Inferior parietal cortex (tissue), 1 donor: Measurements from ENCODE around the gene NAPSA.
"Not testable (repeated sequence)": the region's sequence is repeated elsewhere in the genome, so short reads cannot be mapped to it uniquely, and the experiment has no call there.

Experiments
- DNase-seq: peaks from one replicate; pipeline ENCODE4 v3.0.0-alpha.2; 2016; ENCODE audit errors: extremely low spot score

The NAPSA gene

DNA sequence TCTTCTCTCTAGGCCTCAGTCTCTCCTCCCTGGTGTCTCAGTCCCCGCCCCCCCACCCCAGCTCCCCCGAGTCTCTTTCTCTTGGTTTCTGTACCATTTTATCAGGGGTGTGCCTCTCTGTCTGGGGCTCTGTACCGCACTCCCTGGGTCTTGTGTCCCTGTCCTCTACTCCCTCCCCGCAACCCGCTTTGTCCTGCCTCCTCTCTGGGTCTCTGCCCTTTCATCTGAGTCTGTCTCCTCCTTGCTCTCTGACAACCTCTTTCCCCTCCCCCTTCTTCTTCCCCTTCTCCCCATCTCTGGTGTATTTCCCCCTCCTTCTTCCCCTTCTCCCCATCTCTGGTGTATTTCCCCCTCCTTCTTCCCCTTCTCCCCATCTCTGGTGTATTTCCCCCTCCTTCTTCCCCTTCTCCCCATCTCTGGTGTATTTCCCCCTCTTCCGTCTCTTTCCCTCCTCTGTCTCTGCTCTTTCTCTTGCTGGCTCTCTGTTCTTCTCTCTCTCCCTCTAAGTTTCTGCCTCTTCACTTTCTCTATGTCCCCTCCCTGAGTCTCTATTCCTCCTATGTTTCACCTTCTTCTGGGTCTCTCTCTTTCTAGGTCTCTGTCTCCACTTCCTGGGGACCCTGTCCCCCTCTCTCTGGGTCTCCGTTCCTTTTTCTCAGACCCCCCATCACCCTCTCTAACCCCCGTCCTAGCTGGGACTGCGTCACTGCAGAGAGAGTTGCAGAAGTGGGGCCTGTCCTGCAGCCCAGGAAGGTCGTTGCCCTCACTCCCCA lies 34.0 kb downstream of the NAPSA start:
- DNase-seq = no peak

GRCh38 chr19:50330365-50331078 lies 34.9 kb downstream of the NAPSA start:
- DNase-seq = peak; percentile 77

DNA sequence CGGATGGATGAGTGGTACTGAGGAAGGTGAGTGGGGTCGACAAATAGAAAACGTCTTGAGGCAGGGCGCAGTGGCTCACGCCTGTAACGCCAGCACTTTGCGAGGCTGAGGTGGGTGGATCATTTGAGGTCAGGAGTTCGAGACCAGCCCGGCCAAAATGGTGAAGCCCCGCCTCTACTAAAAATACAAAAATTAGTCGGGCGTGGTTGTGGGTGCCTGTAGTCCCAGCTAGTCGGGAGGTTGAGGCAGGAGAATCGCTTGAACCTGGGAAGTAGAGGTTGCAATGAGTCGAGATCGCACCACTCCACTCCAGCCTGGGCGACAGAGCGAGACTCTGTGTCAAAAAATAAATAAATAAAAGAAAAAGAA lies 35.5 kb downstream of the NAPSA start:
- not testable (repeated sequence) for DNase-seq

GRCh38 chr19:50329146-50329925 lies 36.1 kb downstream of the NAPSA start, which contains the start of gene KCNC3:
Gene KCNC3, minus strand, starts transcription at chr19:50329377. Its CDS starts 295 bp downstream, at chr19:50329082.
- DNase-seq = peak; percentile 93

- DNase-seq = no peak
Measured at GRCh38 chr19:50328873-50329145, 36.6 kb downstream of the NAPSA start.

- DNase-seq = no peak
Measured at GRCh38 chr19:50328224-50328872, 37.1 kb downstream of the NAPSA start.

DNA sequence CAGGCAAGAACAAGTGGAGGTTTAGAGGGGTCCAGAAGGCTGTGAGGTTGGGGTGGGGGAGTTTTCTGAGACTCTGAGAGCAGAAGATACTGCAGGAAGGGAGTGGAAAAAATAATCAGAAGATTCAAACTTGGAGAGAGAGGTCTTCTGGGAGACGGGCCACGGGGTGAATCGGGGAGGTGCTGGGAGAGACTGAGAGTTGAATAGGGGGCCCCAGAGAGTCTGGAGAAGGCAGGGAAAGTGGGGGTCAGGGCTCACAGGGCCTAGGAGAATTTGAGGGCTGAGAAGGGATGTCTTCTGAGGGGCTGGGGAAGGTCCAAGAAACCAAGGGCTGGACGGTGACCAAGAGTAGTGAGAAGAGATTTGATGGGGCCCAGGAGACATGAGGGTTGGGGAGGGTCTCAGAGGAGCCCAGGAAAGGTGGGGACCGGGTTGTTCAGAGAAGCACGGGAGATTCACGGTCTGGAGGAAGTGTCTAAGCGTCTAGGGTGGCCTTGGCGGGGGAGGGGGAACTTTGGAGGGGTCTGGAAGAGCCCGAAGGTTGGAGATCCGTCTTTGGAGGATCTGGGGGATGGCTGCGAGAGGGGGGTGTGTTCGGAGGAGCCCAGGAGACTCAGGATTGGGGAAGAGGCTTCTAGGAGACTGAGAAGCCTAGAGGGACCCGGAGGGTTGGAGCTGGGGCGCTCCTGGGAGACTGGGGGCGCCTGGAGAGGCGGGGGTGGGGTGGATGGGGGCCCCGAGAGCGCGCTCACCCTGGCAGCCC lies 37.8 kb downstream of the NAPSA start:
- no peak for DNase-seq

- DNase-seq = no peak
Measured at GRCh38 chr19:50327013-50327412, 38.4 kb downstream of the NAPSA start.

- no peak for DNase-seq
Measured at GRCh38 chr19:50326101-50326664, 39.3 kb downstream of the NAPSA start.

DNA sequence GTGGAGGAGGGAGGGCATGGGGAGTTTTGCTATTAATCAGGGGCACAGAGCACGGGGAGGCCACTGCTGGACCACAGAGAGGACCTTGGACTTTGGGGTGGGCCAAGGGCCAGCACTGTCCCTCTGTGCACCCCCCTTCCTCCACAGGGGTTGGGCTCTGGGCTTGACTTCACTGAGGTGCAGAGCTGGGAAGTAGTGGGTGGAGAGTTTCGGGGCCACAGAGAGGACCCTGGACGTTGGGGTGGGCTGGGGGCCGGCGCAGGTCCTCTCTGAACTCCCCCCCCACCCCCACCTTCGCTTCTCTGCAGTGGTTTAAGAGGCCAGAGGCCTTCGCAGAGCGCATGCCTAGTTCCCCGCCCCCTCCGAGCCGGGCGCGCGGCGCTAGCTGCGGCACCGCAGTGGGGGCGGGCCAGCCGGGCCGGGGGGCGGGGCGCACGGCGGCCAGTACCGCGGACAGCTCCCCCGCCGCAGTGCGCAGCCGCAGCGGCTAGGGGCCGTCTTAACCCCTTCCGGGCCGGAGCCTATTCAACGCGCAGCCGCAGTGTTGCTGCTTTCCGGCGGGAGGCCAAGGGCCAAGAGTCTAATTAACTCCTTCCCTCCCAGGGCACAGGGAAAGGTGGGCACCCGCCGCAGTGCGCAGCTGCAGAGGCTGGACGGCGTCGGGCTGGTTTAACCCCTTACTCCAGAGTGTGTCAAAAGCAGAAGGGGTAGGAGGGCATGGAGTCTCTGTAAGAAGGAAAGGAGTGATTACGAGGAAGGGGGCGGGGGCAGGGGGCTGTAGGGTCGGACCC lies 39.9 kb downstream of the NAPSA start:
- DNase-seq = peak; percentile 74

DNA sequence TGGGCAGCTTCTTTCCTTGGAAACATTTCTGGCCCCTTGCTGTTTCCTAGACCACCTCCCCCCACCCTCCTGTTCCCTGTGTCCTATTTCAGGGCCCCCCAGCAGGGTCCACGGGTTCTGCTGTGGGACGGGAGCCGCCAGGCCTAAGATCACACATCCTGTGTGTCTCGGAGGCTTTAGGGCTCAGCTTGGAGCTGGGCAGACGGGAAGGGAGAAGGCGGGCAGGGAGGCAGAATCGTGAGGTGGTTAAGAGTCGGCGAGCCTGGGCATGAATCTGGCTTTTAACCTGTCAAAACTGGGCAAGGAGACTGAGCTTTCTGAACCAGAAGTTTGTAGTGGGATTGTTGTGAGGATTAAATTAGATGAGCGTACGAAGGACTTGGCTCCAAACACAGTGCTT lies 41.1 kb downstream of the NAPSA start:
- no peak for DNase-seq

- DNase-seq = no peak
Measured at GRCh38 chr19:50323782-50324133, 41.7 kb downstream of the NAPSA start.

DNA sequence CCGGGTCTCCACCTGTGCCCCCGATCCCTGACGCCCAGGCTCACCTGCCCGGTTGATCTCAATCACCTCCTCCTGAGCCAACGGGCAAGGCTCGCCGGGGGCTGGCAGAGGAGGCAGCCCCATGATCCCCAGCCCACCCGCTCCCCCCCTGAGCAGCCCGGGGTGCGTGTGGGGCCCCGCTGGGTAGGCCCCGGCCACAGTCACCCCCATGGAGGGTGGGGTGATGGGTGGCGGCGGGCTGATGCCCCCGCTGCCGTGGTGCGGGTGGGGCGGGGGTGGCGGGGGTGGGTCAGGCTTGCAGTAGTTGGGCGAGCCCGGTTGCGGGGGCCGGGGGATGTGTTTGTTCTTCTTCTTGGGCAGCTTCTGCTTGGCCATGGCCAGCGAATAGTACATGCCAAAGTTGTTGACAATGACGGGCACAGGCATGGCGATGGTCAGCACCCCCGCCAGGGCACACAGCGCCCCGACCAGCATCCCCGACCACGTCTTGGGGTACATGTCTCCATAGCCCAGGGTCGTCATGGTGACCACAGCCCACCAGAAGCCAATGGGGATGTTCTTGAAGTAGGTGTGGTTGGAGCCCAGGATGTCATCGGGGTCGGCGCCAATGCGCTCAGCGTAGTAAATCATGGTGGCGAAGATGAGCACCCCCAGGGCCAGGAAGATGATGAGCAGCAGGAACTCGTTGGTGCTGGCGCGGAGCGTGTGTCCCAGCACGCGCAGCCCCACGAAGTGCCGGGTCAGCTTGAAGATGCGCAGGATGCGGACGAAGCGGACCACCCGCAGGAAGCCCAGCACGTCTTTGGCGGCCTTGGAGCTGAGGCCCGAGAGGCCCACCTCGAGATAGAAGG lies 42.3 kb downstream of the NAPSA start:
- DNase-seq = no peak

DNA sequence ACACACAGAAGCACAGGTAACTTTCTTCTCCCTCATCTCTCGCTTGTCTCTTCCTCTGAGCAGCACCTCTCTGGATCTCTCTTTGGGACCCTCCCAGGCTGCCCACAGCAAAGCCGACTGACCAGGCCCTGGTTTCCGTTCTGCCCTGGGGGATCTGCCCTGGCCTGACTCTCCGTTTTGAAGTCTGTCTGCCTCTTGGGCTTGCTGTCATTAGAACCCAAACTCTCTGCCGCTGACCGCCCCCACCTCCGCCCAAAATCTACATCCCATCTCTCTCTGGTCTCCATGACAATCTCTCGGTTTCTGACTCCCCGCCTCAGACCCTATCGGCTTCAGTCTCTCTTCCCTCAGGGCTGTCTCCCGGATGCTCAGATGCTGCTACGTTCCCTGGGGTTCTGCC lies 43.2 kb downstream of the NAPSA start:
- no peak for DNase-seq

- no peak for DNase-seq
Measured at GRCh38 chr19:50321831-50322230, 43.6 kb downstream of the NAPSA start.

DNA sequence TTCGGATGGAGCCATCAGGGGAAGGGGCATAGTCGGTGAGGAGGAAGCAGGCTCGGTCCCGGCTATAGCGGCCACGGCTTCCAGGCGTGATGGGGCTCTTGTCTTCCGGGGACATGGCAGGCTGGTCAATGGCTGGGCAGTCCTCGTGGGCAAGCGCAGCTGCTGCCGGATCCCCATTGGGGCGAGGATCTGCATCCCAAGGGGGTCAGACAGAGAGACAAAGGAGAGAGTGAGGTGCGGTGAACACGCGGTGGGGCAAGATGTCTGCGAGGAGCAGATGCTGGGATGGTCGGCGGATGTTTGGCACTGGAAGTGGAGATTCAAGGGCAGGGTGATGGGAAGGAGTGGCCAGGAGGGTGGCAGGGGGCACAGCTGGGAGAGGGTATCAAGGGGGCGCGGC lies 44.8 kb downstream of the NAPSA start:
- DNase-seq = no peak

GRCh38 chr19:50320051-50320450 lies 45.4 kb downstream of the NAPSA start:
- DNase-seq = no peak

DNA sequence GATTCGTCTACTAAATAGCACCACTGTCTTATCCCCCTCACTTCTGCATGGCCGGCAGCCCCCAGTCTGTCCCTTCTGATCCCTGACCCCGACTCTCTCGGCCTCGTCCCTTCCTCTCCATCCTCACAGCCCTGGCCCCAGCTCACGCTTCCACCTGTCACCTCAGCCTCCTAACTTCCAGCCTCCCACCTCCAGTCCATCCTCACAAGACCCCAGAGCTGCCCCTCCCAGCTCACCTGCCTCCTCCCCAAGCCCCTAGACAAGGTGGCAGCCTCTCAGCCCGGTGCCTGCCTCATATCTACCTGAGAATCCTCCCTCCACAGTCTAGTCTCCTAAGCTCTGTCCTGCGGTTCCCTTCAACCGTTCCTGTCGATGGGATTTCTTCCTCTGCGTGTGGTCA lies 46.3 kb downstream of the NAPSA start:
- no peak for DNase-seq

DNA sequence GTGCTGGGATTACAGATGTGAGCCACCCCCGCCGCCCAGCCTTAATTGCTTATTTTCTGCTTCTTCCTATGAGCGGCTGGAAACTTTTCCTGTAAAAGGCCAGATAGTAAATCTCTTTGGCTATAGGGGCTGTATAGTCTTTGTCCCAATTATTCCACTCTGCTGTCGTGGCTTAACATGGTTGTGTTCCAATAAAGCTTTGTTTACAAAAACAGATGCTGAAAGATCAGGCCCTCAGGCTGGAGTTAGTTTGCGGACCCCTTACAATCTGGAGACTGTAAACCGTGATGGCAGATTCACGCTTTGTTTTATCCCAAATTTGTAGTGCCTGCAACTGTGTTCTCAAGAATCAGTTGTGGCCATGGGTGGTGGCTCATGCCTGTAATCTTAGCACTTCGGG lies 47.0 kb downstream of the NAPSA start:
- DNase-seq = no peak

GRCh38 chr19:50317115-50317514 lies 48.3 kb downstream of the NAPSA start:
- DNase-seq = no peak
